ENCODE data around the gene INCENP.
"Not testable (repeated sequence)": the region's sequence is repeated elsewhere in the genome, so short reads cannot be mapped to it uniquely, and the experiment has no call there.

DNA sequence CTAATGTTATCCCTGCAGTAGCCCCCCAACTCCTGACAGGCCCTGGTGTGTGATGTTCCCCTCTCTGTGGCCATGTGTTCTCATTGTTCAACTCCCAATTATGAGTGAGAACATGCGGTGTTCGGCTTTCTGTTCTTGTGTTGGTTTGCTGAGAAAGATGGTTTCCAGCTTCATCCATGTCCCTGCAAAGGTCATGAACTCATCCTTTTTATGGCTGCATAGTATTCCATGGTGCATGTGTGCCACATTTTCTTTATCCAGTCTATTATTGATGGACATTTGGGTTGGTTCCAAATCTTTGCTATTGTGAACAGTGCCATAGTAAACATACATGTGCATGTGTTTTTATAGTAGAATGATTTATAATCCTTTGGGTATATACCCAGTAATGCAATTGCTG is 73.6 kb downstream of the INCENP start:
- TF ChIP-seq, protein P1, sequence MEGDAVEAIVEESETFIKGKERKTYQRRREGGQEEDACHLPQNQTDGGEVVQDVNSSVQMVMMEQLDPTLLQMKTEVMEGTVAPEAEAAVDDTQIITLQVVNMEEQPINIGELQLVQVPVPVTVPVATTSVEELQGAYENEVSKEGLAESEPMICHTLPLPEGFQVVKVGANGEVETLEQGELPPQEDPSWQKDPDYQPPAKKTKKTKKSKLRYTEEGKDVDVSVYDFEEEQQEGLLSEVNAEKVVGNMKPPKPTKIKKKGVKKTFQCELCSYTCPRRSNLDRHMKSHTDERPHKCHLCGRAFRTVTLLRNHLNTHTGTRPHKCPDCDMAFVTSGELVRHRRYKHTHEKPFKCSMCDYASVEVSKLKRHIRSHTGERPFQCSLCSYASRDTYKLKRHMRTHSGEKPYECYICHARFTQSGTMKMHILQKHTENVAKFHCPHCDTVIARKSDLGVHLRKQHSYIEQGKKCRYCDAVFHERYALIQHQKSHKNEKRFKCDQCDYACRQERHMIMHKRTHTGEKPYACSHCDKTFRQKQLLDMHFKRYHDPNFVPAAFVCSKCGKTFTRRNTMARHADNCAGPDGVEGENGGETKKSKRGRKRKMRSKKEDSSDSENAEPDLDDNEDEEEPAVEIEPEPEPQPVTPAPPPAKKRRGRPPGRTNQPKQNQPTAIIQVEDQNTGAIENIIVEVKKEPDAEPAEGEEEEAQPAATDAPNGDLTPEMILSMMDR (optimal IDR thresholded peaks at IDR 0.05 in 1 of 3, IDR thresholded peaks at IDR 0.05 in 1 of 3, conservative IDR thresholded peaks at IDR 0.05 in 1 of 3; ENCODE audit: extremely low read depth in 1 of 3, insufficient read depth in 2 of 3, low read length in 3 of 3) = not testable (repeated sequence)
- not testable (repeated sequence) for TF ChIP-seq EZH2 (IDR thresholded peaks at IDR 0.05; ENCODE audit: low read length)

Measured in keratinocyte (primary cell).